Measurements from ENCODE around the gene SLC6A18. TPM values are rescaled to one million over a fixed set of nuclear protein-coding genes. Genes with fewer than 3 reads are reported as not detected.

The SLC6A18 gene
- total and polyA plus RNA-seq, 2 of the 13 experiments (the other 11 are each of a cell fraction or from before 2014, with no cell fraction given) = not detected

- Histone ChIP-seq H3K36me3 (replicated peaks in 1 of 2; ENCODE audit: control insufficient read depth in 1 of 2, insufficient read depth in 2 of 2, low read length in 2 of 2) (no peaks in the 10 kb centered on the region; a peak in 1 of 5 replicates), H3K4me2 (ENCODE audit: low read depth, low read length) (no peak overlapping the region), H3K4me3 (replicated peaks in 1 of 3; ENCODE audit: insufficient read depth in 1 of 3, low read depth in 2 of 3, low read length in 3 of 3) (no peak overlapping the region), H3K27ac (ENCODE audit: extremely low read length, insufficient read depth, low read length) (no peak overlapping the region), H3K9ac (ENCODE audit: insufficient read depth, low read depth, low read length) (no peak overlapping the region), H3K9me3 (ENCODE audit: low read length) (no peaks in the 10 kb centered on the region), H3K4me1 (ENCODE audit: insufficient read depth, low read length) (no peaks in the 10 kb centered on the region), H3K27me3 (ENCODE audit: control insufficient read depth in 1 of 2, insufficient read depth in 2 of 2, low read length in 2 of 2) (peaks cover 0 to 17% of the 10 kb centered on the region in 2 experiments; a peak in 4 of 5 replicates), H3K79me2 (ENCODE audit: insufficient read depth, low read length) (no peaks in the 10 kb centered on the region), H4K20me1 (ENCODE audit: insufficient read depth, low read length) (no peaks in the 10 kb centered on the region), H2AFZ (ENCODE audit: low read length) (no peak overlapping the region)
- DNase-seq (ENCODE audit: low spot score) (no peak), FAIRE-seq (no peak), ATAC-seq (no peak; the same call in 2 of the 3 replicates)
- 69% methylated on average over 8 of the region's 42 CpGs for WGBS (ENCODE audit: low lambda C conversion rate)
- in situ Hi-C loops (cut with HindIII; ENCODE audit: extremely low pct_ligation_motif_present, low pct_unique_long_range_greater_than_20kb) = no loop called here
- BruUV-seq (replicated peaks) = no TSS peak
- intact Hi-C loops (cut with micrococcal nuclease; ENCODE audit: unreplicated experiment) = no loop called here
- TF ChIP-seq MAZ (IDR thresholded peaks at IDR 0.05; ENCODE audit: borderline replicate concordance, low read depth, low read length) (no peak), MAZ (CRISPR knock-in tag; IDR thresholded peaks at IDR 0.05; ENCODE audit: low read depth) (no peak), ZKSCAN1 (IDR thresholded peaks at IDR 0.05; ENCODE audit: low read length) (no peak)
- ChIA-PET POLR2A (no interaction called here), CTCF (ENCODE audit: low intra/inter-chr PET ratio, low total read pairs) (no interaction called here)
Measured at GRCh38 chr5:1278656-1279442, 53.7 kb downstream of the SLC6A18 start.

GRCh38 chr5:1279443-1280151 lies 54.4 kb downstream of the SLC6A18 start:
- Histone ChIP-seq H3K27ac (ENCODE audit: extremely low read length, insufficient read depth, low read length) (no peak overlapping the region), H3K4me1 (ENCODE audit: insufficient read depth, low read length) (no peaks in the 10 kb centered on the region), H3K79me2 (ENCODE audit: insufficient read depth, low read length) (no peaks in the 10 kb centered on the region), H4K20me1 (ENCODE audit: insufficient read depth, low read length) (no peaks in the 10 kb centered on the region), H3K9ac (ENCODE audit: insufficient read depth, low read depth, low read length) (no peak overlapping the region), H3K9me3 (ENCODE audit: low read length) (no peaks in the 10 kb centered on the region), H3K36me3 (replicated peaks in 1 of 2; ENCODE audit: control insufficient read depth in 1 of 2, insufficient read depth in 2 of 2, low read length in 2 of 2) (no peaks in the 10 kb centered on the region; a peak in 1 of 5 replicates), H3K4me2 (ENCODE audit: low read depth, low read length) (no peak overlapping the region), H2AFZ (ENCODE audit: low read length) (no peak overlapping the region), H3K27me3 (ENCODE audit: control insufficient read depth in 1 of 2, insufficient read depth in 2 of 2, low read length in 2 of 2) (peaks cover 0 to 15% of the 10 kb centered on the region in 2 experiments; a peak in 4 of 5 replicates), H3K4me3 (replicated peaks in 1 of 3; ENCODE audit: insufficient read depth in 1 of 3, low read depth in 2 of 3, low read length in 3 of 3) (no peak overlapping the region)
- WGBS (ENCODE audit: low lambda C conversion rate) = 56% methylated on average over 18 of the region's 34 CpGs
- in situ Hi-C loops (cut with HindIII; ENCODE audit: extremely low pct_ligation_motif_present, low pct_unique_long_range_greater_than_20kb) = no loop called here
- POLR2A ChIA-PET = no interaction called here
- no TSS peak for BruUV-seq (replicated peaks)
- CTCF ChIA-PET (ENCODE audit: low intra/inter-chr PET ratio, low total read pairs) = no interaction called here
- intact Hi-C loops (cut with micrococcal nuclease; ENCODE audit: unreplicated experiment) = no loop called here
- FAIRE-seq (no peak), ATAC-seq (no peak; the same call in 2 of the 3 replicates), DNase-seq (ENCODE audit: low spot score) (no peak)
- no peak for TF ChIP-seq ZNF362 (CRISPR knock-in tag; IDR thresholded peaks at IDR 0.05; ENCODE audit: borderline replicate concordance)
- TF ChIP-seq ZBTB3 (CRISPR knock-in tag; IDR thresholded peaks at IDR 0.05; ENCODE audit: borderline replicate concordance, low read depth) = no peak
- TF ChIP-seq ZNF83 (CRISPR knock-in tag; IDR thresholded peaks at IDR 0.05; ENCODE audit: borderline replicate concordance) = no peak
- TF ChIP-seq ZNF691 (CRISPR knock-in tag; IDR thresholded peaks at IDR 0.05; ENCODE audit: borderline replicate concordance, low read depth) = no peak
- no peak for TF ChIP-seq PRDM15 (CRISPR knock-in tag; IDR thresholded peaks at IDR 0.05)
- no peak for TF ChIP-seq ZNF605 (CRISPR knock-in tag; IDR thresholded peaks at IDR 0.05)
- no peak for TF ChIP-seq MEIS1 (CRISPR knock-in tag; IDR thresholded peaks at IDR 0.05; ENCODE audit: borderline replicate concordance)

Measured in HepG2 (cell line).